HS-27A (cell line): ENCODE data around the gene RUFY4.
"Not testable (repeated sequence)": the region's sequence is repeated elsewhere in the genome, so short reads cannot be mapped to it uniquely, and the experiment has no call there.

Experiments
- DNase-seq: peaks from one replicate; pipeline ENCODE4 v3.0.0-alpha.2; 2012; ENCODE audit warnings: low read depth, missing footprints

Gene RUFY4

DNA sequence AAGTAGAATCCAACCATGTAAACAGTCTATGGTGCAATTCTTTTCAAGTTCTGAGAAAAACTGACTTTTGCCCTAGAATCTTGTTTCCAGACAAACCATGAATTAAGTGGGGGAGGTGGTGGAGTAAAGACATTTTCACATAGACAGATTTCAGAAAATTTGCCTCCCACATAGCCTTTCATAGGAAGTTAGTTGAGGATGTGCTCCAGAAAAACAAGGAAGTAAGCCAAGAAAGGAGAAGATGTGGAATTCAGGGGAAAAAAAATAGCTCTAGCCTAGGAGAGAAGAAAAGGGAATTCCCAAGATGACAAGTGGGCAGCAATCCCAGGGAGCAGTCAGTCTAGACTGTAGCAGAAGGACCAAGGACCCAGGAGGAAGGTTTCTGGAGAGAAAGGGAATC is 17.4 kb downstream of the RUFY4 start:
- DNase-seq = no peak

DNA sequence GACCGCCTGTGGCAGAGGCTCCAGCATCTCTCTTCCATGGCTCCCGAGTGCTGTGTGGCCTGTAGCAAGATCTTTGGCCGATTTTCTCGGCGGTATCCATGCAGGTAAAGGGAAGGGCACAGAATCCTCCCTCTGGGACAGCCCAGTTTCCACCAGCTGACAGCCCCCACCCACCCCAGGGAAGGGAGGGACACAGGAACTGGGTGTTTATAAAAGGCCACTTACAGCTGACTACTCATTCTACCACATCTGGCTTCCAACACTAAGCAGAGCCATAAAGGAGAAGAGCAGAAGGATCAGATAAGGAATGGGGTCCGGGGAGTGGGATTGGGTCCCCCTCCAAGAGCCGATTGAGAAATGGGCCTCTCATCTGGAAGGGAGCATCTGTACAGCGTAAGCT is 20.2 kb downstream of the RUFY4 start:
- DNase-seq = no peak

DNA sequence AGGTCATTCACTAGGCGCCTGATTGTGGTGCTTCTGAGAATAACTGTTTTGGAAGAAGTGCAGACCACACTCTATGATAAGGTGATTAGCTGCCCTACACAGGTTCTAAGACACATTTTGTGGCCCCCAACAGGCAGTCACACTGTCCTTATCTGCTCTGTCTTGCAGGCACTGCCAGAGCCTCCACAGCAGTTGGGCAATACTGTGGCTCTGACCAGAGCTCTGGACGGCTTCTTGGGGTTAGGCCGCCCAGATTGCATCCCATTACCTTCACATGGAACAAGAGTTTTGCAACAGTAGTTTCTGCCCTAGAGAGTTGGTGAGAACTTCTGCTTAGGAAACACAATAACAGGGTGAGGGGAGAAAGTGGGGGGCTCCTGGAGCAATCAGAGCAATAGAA is 22.7 kb downstream of the RUFY4 start:
- no peak for DNase-seq

DNA sequence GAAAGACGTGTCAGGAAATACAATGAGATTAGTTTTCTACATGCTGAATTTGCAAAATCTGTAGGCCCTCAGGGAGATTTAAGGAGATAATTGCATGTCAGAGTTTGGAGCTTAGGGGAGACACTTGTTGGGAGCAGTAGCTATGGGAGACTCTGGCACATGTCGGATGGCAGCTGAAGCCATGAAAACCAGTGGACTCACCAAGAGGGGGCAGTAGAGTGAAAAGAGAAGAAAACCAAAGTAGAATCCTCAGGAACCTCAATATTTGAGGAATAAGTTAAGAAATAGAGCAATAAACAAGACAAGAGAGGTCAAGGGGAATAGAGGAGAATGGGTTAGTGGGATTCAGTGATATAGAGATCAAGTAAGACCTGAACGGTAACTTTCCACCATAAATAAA is 24.8 kb downstream of the RUFY4 start:
- no peak for DNase-seq

DNA sequence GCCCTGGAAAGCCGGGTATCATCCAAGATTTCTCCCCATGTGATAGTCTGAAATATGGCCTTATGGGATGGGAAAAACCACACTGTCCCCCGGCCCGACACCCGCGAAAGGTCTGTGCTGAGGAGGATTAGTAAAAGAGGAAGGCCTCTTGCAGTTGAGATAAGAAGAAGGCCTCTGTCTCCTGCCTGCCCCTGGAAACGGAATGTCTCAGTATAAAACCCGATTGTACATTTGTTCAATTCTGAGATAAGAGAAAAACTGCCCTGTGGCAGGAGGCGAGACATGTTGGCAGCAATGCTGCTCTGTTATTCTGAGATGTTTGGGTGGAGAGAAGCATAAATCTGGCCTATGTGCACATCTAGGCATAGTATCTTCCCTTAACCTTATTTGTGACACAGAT is 26.8 kb downstream of the RUFY4 start:
- no peak for DNase-seq

DNA sequence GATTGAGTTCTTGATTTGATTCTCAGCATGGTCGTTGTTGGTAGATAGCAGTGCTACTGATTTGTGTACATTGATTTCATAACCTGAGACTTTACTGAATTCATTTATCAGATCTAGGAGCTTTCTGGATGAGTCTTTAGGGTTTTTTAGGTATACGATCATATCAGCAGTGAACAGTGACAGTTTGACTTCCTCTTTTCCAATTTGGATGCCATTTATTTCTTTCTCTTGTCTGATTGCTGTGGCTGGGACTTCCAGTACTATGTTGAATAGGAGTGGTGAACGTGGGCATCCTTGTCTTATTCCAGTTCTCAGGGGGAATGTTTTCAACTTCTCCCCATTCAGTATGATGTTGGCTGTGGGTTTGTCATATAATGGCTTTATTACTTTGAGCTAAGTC is 28.9 kb downstream of the RUFY4 start:
- no peak for DNase-seq

DNA sequence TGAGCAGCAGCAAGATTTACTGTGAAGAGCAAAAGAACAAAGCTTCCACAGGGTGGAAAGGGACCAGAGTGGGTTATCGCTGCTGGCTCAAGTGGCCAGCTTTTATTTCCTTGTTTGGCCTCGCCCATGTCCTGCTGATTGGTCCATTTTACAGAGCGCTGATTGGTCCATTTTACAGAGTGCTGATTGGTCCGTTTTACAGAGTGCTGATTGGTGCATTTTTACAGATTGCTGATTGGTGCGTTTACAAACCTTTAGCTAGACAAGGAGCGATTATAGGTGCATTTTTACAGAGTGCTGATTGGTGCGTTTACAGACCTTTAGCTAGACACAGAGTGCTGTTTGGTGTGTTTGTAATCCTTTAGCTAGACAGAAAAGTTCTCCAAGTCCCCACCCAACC is 39.8 kb downstream of the RUFY4 start:
- not testable (repeated sequence) for DNase-seq

DNA sequence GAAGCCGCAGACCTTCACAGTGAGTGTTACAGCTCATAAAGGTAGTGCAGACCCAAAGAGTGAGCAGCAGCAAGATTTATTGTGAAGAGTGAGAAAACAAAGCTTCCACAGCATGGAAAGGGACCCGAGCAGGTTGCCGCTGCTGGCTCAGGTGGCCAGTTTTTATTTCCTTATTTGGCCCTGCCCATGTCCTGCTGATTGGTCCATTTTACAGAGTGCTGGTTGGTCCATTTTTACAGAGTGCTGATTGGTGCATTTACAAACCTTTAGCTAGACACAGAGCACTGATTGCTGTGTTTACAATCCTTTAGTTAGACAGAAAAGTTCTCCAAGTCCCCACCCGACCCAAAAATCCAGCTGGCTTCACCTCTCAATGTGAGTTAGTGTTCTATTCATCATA is 52.7 kb downstream of the RUFY4 start:
- not testable (repeated sequence) for DNase-seq

DNA sequence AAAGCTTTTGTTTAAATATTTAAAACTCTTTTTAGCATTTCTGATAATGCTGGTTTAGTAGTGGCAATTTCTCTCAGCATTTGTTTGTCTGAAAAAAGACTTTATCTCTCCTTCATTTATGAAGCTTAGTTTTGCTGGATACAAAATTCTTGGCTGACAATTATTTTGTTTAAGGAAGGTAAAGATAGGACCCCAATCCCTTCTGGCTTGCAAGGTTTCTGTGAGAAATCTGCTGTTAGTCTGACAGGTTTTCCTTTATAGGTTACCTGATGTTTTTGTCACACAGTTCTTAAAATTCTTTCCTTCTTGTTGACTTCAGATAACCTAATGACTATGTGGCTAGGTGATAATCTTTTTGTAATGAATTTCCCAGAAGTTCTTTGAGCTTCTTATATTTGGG is 53.2 kb downstream of the RUFY4 start:
- not testable (repeated sequence) for DNase-seq

DNA sequence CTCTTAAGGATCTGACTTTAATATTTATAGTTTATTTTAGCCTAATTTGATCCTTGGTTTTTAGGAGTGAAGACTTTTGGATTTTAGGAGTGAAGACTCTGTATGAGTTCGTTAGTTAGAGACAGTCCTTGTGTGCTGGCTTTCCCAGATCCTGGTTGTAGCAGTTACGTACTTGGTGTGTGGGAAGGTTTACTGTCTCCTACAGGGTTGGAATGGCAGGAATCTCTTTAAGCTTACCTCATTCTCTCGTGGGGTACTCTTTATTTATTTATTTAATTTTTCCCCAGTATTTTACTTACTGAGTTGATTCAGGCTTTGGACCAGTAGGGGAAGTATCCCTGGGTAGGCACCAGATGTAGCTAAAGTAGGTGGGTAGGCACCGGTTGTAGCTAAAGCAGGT is 54.9 kb downstream of the RUFY4 start:
- no peak for DNase-seq

DNA sequence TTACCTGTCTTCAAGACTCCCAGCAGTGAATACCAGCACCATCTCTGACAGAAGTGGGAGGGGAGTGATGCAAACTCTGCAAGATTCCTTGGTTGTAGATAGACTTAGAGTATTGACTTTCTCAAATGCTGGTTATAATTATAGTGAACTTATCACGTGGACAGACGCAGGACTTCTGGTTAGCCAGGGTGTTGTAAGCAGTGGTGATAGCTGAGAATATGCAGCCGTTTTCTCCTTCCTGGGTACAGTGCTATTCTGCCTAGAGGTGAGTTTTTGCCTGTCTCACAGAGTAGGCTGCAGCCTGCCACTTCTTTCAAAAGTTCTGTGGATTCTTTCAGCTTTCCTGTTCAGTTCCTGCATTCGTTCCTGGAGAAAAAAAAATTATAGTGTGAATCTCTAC is 56.0 kb downstream of the RUFY4 start:
- DNase-seq = no peak

DNA sequence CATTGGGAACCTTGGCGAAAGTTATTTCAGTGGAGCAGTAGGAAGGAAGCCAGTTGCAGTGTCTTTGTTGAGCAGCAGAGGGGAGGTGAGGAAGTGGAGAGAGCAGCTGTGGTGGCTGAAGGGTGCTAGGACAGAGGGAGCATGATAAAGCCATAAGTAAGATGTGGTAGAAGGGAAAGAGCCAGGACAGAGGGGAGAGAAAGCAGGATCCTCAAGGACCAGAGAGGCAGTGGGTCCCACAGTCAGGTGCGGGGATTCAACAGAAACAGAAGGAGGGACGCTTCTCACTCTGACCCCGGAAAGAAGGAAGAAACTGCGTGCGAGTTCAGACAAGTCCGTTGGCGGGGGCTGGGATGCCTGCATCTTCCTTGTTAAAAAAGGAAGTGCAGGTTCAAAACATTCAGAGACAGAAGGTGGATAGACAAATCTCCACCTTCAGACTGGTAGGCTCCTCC is 56.6 kb downstream of the RUFY4 start, which contains the start of gene CXCR2:
TSS of gene CXCR2 (plus strand) at position 403 of the 455 bp plus-strand sequence. CDS start 8,774 bp downstream, outside the sequence.
- DNase-seq = no peak

DNA sequence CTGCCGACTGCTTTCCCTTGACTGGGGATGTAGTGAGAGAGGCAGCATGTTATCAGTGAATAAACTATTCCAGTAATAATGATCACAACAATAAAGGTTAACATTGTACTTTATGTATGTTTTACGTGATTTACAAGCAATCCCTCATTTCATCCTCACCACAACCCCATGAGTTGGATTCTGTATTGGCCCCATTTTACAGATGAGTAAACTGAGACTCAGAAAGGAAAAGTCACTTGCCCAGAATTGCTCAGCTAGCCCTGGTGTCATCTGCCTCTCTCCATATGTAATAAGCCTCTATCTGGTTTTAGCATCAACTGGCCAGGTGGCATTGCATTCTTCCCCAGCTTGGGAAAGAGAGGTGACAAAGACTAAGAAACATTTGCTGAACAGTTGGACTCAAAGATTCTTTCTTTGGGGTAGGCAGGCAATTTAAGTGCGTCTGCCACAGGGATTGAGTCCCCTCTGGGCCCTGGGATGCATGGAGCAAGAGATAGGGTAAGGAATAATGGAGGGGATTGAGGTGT is 58.9 kb downstream of the RUFY4 start:
- no peak for DNase-seq

DNA sequence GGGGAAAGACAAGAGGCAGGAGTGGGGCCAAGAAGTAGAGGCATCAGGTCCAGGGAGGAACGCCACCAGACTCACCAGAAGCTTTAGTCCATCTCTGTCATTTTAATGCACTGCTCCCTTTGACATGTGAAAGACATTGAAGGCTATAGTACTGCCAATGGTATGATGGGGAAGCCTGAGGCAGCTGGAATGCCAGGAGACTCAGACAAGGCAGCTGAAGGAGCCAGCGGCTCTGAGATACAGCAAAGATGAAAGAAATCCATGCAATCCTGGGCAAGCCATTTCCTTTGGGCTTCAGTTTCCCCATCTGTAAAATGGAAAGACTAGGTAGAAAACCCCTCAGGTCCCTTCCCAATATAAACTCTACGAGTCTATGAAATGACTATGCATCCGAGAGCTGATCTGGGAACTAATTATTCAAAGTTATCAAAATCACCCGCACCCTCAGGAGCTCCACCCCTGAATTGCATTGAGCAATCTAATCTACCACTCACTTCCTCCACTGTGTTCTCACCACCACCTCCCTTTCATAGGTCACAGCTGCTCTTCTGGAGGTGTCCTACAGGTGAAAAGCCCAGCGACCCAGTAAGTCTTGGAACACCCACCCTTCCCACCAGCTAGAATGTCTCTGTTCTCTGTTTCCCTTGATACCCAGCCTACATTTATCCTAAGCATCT is 59.9 kb downstream of the RUFY4 start:
- DNase-seq = no peak

DNA sequence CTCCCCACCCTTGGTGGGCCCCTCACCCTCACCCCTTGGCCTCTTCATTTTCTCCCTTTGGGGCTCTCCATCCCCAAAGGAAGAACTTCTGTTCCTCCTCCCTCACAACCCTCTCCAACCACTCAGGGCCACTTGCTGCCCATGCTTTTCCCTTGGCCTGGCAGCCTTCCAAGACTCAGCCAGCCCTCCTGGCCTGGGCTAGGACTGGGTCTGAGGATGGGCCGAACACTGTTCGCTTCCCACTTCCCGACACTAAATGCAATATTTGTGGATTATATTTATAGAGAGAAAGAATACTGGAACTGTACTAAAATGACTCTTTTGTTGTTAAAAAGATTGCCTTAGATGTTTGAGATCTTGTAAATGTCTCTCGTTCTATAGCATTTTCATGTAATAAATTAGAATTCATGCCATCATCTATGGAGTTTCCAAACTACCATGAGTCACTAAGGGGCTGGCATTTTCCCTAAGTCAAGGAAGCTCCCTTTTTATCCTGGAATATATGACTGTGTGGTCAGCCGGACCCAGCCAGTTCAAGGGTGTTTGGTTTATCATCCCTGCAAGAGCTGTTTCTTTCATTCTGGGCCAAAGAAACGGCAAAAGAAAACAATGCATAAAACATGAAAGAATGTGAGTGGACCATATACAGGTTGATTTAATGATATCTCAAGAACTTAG is 60.5 kb downstream of the RUFY4 start:
- DNase-seq = no peak

DNA sequence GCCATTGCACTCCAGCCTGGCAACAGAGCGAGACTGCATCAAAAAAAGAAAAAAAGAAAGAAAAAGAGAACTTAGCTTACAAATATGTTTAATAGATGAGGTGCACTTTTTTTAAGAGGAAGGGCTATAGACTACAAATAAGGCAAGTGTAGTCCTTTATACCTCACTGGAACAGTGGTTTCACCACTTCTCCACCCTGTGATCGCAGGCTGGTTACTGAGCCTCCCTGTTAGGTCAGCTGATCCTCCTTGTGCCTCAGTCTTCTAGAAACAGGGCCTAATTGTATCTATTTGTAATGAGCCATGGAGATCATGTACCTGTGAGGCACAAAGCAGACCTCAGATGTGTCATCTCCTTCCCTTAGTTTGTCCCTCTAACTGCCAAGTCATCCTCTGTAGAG is 61.3 kb downstream of the RUFY4 start:
- no peak for DNase-seq

DNA sequence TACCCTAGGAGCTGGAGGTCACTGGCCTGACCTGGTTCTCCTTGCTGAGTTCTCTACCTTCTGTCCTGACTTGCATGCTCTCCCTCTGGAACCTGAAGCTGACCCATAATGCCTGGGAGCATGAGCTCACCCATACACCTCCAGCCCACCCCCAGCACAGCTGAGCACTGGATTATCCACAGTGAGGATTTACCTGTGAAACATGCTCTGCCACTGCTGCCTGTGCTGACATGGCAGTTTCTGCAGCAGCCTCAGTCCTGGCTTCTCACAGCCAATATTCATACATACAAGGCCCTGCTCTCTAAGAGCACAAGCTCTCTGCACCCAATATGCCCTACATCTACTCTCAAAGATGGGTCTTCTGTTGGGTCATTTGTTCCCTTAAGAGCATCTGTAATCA is 61.8 kb downstream of the RUFY4 start:
- DNase-seq = no peak

DNA sequence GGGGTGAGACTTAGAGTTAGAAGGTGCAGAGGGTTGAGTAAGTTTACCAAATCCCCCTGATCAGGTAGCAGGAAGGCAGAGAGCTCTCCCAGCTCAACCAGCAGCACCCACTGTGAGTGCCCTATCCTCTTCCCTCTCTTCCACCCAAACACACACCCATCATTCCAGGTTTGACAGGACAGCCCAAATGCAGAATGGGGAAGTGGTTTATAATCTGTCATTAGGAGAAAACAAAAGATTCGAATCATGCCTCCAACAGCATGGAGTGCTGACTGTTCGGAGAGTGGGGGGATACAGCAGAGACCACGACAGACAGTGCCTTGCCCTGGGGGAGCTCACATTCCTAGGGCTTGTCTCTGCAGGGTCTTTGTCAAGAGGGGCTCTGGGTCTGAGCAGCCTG is 68.5 kb downstream of the RUFY4 start:
- no peak for DNase-seq

DNA sequence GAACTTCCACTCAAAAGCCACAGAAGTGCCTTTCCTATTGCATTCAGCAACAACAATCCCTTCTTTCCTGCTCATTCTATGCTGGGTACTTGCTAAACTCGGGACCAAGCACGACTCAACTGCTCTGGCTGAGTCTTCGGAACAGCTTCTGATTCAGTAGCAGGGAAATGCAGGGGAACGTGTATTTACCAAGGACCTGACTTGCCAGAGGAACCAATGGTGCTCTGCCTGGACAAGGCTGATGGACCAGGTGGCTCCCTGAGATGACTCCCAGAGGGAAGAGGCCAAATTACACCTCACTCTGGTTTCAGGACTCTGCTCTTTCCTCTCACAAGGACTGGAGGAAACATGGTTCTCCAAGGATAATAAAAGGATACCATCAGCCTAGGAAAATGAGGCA is 69.0 kb downstream of the RUFY4 start:
- DNase-seq = no peak
